ENCODE results near the gene PRG3.

- no peak for TF ChIP-seq CTCF (IDR thresholded peaks at IDR 0.05)
- no peak for TF ChIP-seq REST (IDR thresholded peaks at IDR 0.05; ENCODE audit: insufficient read depth in 1 of 2, low read depth in 2 of 2, low read length in 1 of 2)
- no peak for TF ChIP-seq POLR2AphosphoS5 (IDR thresholded peaks at IDR 0.05; ENCODE audit: low read depth, low read length)
Measured at GRCh38 chr11:57399972-57400578, 19.1 kb upstream of the PRG3 start.

Measured in Panc1 (cell line).